Trophoblast cell (in vitro differentiated cells and primary cell): ENCODE measurements around the gene DPYD.

Source experiments
- DNase-seq, 2 donors: peaks; one replicate each; pipeline ENCODE4 v3.0.0-alpha.2; 2016
- H2AFZ ChIP-seq: 2 replicates; pipeline ENCODE4 v1.6.1; 2013; ENCODE audit warnings: low read length, moderate library complexity, mild to moderate bottlenecking; ENCODE audit not compliant: insufficient read depth, poor library complexity
- H2AK5ac ChIP-seq: 2 replicates; pipeline ENCODE4 v1.6.1; 2013; ENCODE audit warnings: mild to moderate bottlenecking, low read length
- H2BK120ac ChIP-seq: 2 replicates; pipeline ENCODE4 v1.6.1; 2013; ENCODE audit warnings: low read length, mild to moderate bottlenecking, moderate library complexity; ENCODE audit not compliant: insufficient read depth, poor library complexity
- H2BK12ac ChIP-seq: 2 replicates; pipeline ENCODE4 v1.6.1; 2013; ENCODE audit warnings: mild to moderate bottlenecking, low read length, moderate library complexity
- H2BK5ac ChIP-seq: 2 replicates; pipeline ENCODE4 v1.6.1; 2013; ENCODE audit warnings: low read length, low read depth, moderate library complexity, mild to moderate bottlenecking; ENCODE audit not compliant: poor library complexity
- H3K14ac ChIP-seq: 2 replicates; pipeline ENCODE4 v1.6.1; 2013; ENCODE audit warnings: mild to moderate bottlenecking, low read length
- H3K18ac ChIP-seq: 2 replicates; pipeline ENCODE4 v1.6.1; 2013; ENCODE audit warnings: mild to moderate bottlenecking, low read length
- H3K23ac ChIP-seq: 2 replicates; pipeline ENCODE4 v1.6.1; 2013; ENCODE audit warnings: low read length
- H3K27ac ChIP-seq: 2 replicates; pipeline ENCODE4 v1.5.1; 2013; ENCODE audit warnings: low read depth, mild to moderate bottlenecking, inconsistent platforms, low read length, moderate library complexity
- H3K27me3 ChIP-seq: 2 replicates; pipeline ENCODE4 v1.6.1; 2013; ENCODE audit warnings: inconsistent platforms, mild to moderate bottlenecking, low read length, moderate library complexity; ENCODE audit not compliant: insufficient read depth
- H3K36me3 ChIP-seq, 2 experiments: 1 replicate in 1 of 2; 2 replicates in 1 of 2; pipeline ENCODE4 v1.6.1; 2013; ENCODE audit warnings: low read length in 2 of 2, mild to moderate bottlenecking in 2 of 2, moderate library complexity in 1 of 2; ENCODE audit not compliant: insufficient read depth in 2 of 2, control insufficient read depth in 1 of 2
- H3K4ac ChIP-seq: 2 replicates; pipeline ENCODE4 v1.6.1; 2013; ENCODE audit warnings: low read depth, mild to moderate bottlenecking, low read length, moderate library complexity
- H3K4me1 ChIP-seq, 2 experiments: 1 replicate in 1 of 2; 2 replicates in 1 of 2; pipeline ENCODE4 v1.6.1; 2013; ENCODE audit warnings: low read length in 2 of 2, mild to moderate bottlenecking in 2 of 2, moderate library complexity in 1 of 2; ENCODE audit not compliant: insufficient read depth in 2 of 2, control insufficient read depth in 1 of 2
- H3K4me2 ChIP-seq: 2 replicates; pipeline ENCODE4 v1.6.1; 2013; ENCODE audit warnings: inconsistent platforms, mild to moderate bottlenecking, low read length, moderate library complexity
- H3K4me3 ChIP-seq: 2 replicates; pipeline ENCODE4 v1.5.1; 2013; ENCODE audit warnings: mild to moderate bottlenecking, low read depth, low read length, inconsistent platforms
- H3K79me1 ChIP-seq: one replicate; pipeline ENCODE4 v1.6.1; 2013; ENCODE audit warnings: low read length
- H3K79me2 ChIP-seq: 2 replicates; pipeline ENCODE4 v1.6.1; 2013; ENCODE audit warnings: low read length, mild to moderate bottlenecking; ENCODE audit not compliant: control insufficient read depth, insufficient read depth, poor library complexity
- H3K9ac ChIP-seq: 2 replicates; pipeline ENCODE4 v1.6.1; 2013; ENCODE audit warnings: mild to moderate bottlenecking, low read length
- H3K9me3 ChIP-seq: 2 replicates; pipeline ENCODE4 v1.6.1; 2013; ENCODE audit warnings: low read depth, mild to moderate bottlenecking, control low read depth, inconsistent platforms, low read length; ENCODE audit not compliant: insufficient read depth
- H4K12ac ChIP-seq: 2 replicates; pipeline ENCODE4 v1.6.1; 2013; ENCODE audit warnings: low read depth, mild to moderate bottlenecking, low read length, moderate library complexity
- H4K8ac ChIP-seq: 2 replicates; pipeline ENCODE4 v1.6.1; 2013; ENCODE audit warnings: low read depth, mild to moderate bottlenecking, low read length, moderate library complexity
- H4K91ac ChIP-seq: one replicate; pipeline ENCODE4 v1.6.1; 2013; ENCODE audit warnings: low read depth, mild to moderate bottlenecking, low read length, moderate library complexity
- WGBS: extraction: QIAGEN DNeasy Blood & Tissue Kit; methylation state at CpG from one replicate; pipeline ENCODE4 v1.1.7; 2013; ENCODE audit warnings: missing lambda C conversion rate; ENCODE audit not compliant: insufficient read length, insufficient coverage; ENCODE audit errors: extremely low coverage; 5-methylcytosine and 5-hydroxymethylcytosine counted together

DPYD gene

GRCh38 chr1:97128426-97128825, 792.4 kb downstream of the DPYD start:
- H4K91ac ChIP-seq, result no peak overlapping the region
- H3K18ac ChIP-seq, result no peak overlapping the region
- DNase-seq, result no peak
- H2AFZ ChIP-seq, result no peak overlapping the region
- no peaks in the 10 kb centered on the region for H3K36me3 ChIP-seq
- no peaks in the 10 kb centered on the region for H3K79me2 ChIP-seq
- H3K9ac ChIP-seq, result no peak overlapping the region
- no peak overlapping the region for H3K4ac ChIP-seq
- H3K14ac ChIP-seq, result no peak overlapping the region
- H3K4me3 ChIP-seq, result no peak overlapping the region
- no peak overlapping the region for H2AK5ac ChIP-seq
- no peaks in the 10 kb centered on the region for H3K79me1 ChIP-seq
- no peak overlapping the region for H2BK120ac ChIP-seq
- H3K23ac ChIP-seq, result no peak overlapping the region
- no peak overlapping the region for H2BK12ac ChIP-seq
- H4K12ac ChIP-seq, result no peak overlapping the region
- no CpG with 5 or more reads among the region's 3 CpGs for WGBS
- no peak overlapping the region for H4K8ac ChIP-seq
- no peak overlapping the region for H3K4me2 ChIP-seq
- H3K27ac ChIP-seq, result no peak overlapping the region
- no peaks in the 10 kb centered on the region for H3K27me3 ChIP-seq
- H3K9me3 ChIP-seq, result no peaks in the 10 kb centered on the region
- no peak overlapping the region for H2BK5ac ChIP-seq
- H3K4me1 ChIP-seq, result no peaks in the 10 kb centered on the region

DNA sequence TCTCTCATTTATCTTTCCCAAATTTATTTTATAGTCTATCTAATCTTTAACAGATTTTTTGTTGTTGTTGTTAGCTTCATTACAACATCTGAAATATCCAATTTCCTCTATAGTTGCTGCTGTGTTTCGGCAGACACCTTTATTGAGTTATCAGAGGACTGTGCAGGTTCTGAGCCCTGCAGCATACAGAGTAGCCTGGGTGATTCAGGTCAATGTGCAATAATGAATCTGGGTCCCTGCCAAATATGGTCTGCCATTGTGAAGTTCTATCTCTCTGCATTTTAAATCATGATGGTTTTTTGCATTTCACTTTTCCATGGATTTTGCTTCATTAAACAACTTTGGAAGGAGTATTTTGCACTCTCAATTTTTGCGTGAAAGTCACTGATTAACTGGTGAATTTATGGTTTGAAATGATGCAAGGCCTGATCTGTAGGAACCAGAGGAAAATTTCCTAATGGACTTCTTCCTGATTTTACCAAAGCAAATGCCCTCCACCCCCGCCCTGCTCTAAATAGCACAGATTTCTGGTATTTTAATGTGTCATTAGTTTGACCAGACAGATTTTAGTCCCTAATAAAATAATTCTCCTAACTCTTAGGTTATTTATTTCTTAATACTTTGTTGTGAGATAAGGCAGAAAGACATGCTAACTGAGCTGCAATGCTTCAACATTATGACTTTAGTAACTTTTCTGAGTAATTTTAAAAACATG, 797.0 kb downstream of the DPYD start:
- no peaks in the 10 kb centered on the region for H3K36me3 ChIP-seq
- H3K27ac ChIP-seq, result no peak overlapping the region
- H3K4ac ChIP-seq, result no peak overlapping the region
- H4K8ac ChIP-seq, result no peak overlapping the region
- WGBS, result no CpG with 5 or more reads among the region's 3 CpGs
- no peak overlapping the region for H3K9ac ChIP-seq
- H2BK120ac ChIP-seq, result no peak overlapping the region
- H3K23ac ChIP-seq, result no peak overlapping the region
- no peak overlapping the region for H2AFZ ChIP-seq
- H3K4me3 ChIP-seq, result no peak overlapping the region
- H3K79me2 ChIP-seq, result no peaks in the 10 kb centered on the region
- H2BK5ac ChIP-seq, result no peak overlapping the region
- no peak for DNase-seq
- no peaks in the 10 kb centered on the region for H3K4me1 ChIP-seq
- no peak overlapping the region for H4K12ac ChIP-seq
- H3K9me3 ChIP-seq, result no peaks in the 10 kb centered on the region
- no peaks in the 10 kb centered on the region for H3K79me1 ChIP-seq
- no peak overlapping the region for H4K91ac ChIP-seq
- H2BK12ac ChIP-seq, result no peak overlapping the region
- H3K4me2 ChIP-seq, result no peak overlapping the region
- H3K18ac ChIP-seq, result no peak overlapping the region
- no peak overlapping the region for H3K14ac ChIP-seq
- no peak overlapping the region for H2AK5ac ChIP-seq
- H3K27me3 ChIP-seq, result no peaks in the 10 kb centered on the region

DNA sequence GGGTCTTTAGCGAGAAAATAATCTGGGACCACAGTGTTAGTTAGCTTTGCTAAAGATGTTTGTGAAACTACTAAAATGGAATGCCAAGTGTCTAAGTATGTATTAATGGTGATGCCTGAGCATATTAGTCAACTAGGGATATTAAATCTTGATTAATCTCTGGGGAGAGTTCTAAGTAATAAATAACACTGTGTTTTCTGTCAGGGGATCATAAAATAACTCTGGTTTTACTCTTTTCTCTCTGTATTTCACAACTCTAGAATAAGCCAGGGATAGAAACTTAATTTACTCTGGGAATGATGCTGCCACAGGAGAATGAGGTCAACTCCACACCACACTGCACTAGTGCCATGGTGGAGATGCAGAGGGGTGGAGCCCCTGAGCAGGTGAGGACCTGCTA, 800.0 kb downstream of the DPYD start:
- no peak overlapping the region for H3K4ac ChIP-seq
- H4K91ac ChIP-seq, result no peak overlapping the region
- H3K4me3 ChIP-seq, result no peak overlapping the region
- no peaks in the 10 kb centered on the region for H3K27me3 ChIP-seq
- no CpG with 5 or more reads among the region's 1 CpG for WGBS
- H3K79me1 ChIP-seq, result no peaks in the 10 kb centered on the region
- no peak overlapping the region for H2BK5ac ChIP-seq
- H3K4me1 ChIP-seq, result no peaks in the 10 kb centered on the region
- no peak for DNase-seq
- H3K14ac ChIP-seq, result no peak overlapping the region
- no peak overlapping the region for H2AK5ac ChIP-seq
- no peak overlapping the region for H2BK120ac ChIP-seq
- no peak overlapping the region for H3K9ac ChIP-seq
- H3K27ac ChIP-seq, result no peak overlapping the region
- no peak overlapping the region for H3K23ac ChIP-seq
- no peak overlapping the region for H2AFZ ChIP-seq
- no peaks in the 10 kb centered on the region for H3K9me3 ChIP-seq
- no peaks in the 10 kb centered on the region for H3K79me2 ChIP-seq
- no peak overlapping the region for H3K4me2 ChIP-seq
- H3K18ac ChIP-seq, result no peak overlapping the region
- H4K8ac ChIP-seq, result no peak overlapping the region
- H2BK12ac ChIP-seq, result no peak overlapping the region
- no peaks in the 10 kb centered on the region for H3K36me3 ChIP-seq
- H4K12ac ChIP-seq, result no peak overlapping the region

DNA sequence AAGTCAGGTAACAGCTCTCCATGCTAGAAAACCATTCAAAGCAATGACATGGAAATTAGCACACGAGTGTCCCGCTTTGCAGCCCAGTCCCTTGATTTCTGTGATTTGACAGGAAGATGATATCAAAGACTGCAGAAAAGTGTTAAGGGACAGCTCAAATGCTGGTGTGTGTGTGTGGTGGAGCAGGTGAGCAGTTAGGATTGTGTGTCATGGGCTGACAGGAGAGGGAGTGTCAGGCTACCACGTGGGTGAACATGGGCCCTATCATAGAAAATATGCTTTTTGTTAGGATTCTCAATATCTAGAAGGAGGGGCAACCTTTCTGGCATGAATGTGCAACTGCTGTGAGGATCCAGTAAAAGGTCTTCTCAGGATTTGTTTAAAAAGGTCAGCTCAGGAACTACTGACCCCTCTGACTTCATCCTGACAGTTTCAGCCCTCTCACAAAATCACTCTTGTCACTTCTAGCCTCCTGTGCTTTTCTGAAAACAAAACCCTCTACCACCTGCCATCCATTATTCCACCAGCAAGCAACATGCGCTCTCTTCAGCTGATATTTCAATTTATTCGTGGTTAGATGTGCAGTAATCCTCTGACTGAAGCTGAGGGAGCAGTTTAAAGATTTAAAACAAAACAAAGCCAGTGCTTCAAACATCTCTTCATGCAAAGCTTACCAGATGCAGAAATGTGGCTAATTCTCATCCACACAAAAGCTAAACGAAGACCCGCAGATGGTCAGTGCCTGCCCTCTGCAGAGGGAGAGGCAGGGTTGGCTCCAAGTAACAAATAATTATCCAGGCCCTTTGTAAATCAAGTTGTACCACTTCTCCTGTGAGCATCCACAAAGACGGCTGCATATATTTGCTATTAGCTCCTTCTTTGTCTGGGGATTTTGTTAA, 801.3 kb downstream of the DPYD start:
- H3K23ac ChIP-seq, result no peak overlapping the region
- DNase-seq, result no peak
- H3K36me3 ChIP-seq, result no peaks in the 10 kb centered on the region
- H2BK12ac ChIP-seq, result no peak overlapping the region
- H2BK120ac ChIP-seq, result no peak overlapping the region
- H4K91ac ChIP-seq, result no peak overlapping the region
- H3K9me3 ChIP-seq, result no peaks in the 10 kb centered on the region
- H3K9ac ChIP-seq, result no peak overlapping the region
- no peak overlapping the region for H3K4me2 ChIP-seq
- H3K4ac ChIP-seq, result no peak overlapping the region
- H4K12ac ChIP-seq, result no peak overlapping the region
- no peak overlapping the region for H3K27ac ChIP-seq
- no peak overlapping the region for H2AFZ ChIP-seq
- no peak overlapping the region for H3K14ac ChIP-seq
- H3K18ac ChIP-seq, result no peak overlapping the region
- H4K8ac ChIP-seq, result no peak overlapping the region
- no peaks in the 10 kb centered on the region for H3K79me2 ChIP-seq
- H3K79me1 ChIP-seq, result no peaks in the 10 kb centered on the region
- no peak overlapping the region for H2AK5ac ChIP-seq
- no peak overlapping the region for H2BK5ac ChIP-seq
- H3K27me3 ChIP-seq, result no peaks in the 10 kb centered on the region
- H3K4me1 ChIP-seq, result no peaks in the 10 kb centered on the region
- WGBS, result no CpG with 5 or more reads among the region's 8 CpGs
- H3K4me3 ChIP-seq, result no peak overlapping the region
